ENCODE results near the gene MUCL3.
"Not testable (repeated sequence)": the region's sequence is repeated elsewhere in the genome, so short reads cannot be mapped to it uniquely, and the experiment has no call there.

The MUCL3 gene

GRCh38 chr6:30940361-30940986 is at the start of gene MUCL3:
Gene MUCL3, plus strand, starts transcription at chr6:30940973. Its CDS starts 27 bp downstream, at chr6:30941000.
- no peak for DNase-seq (ENCODE audit: low read depth, low spot score)

GRCh38 chr6:30891450-30891723 is 49.4 kb upstream of the MUCL3 start:
- DNase-seq (ENCODE audit: low read depth, low spot score): no peak

- no peak for DNase-seq (ENCODE audit: low read depth, low spot score)
Observed at GRCh38 chr6:30891816-30892538, 48.8 kb upstream of the MUCL3 start.

GRCh38 chr6:30893001-30893591 is 47.7 kb upstream of the MUCL3 start:
- DNase-seq (ENCODE audit: low read depth, low spot score): no peak

GRCh38 chr6:30893666-30894065 is 47.1 kb upstream of the MUCL3 start:
- no peak for DNase-seq (ENCODE audit: low read depth, low spot score)

- DNase-seq (ENCODE audit: low read depth, low spot score): no peak
Observed at GRCh38 chr6:30894381-30894780, 46.4 kb upstream of the MUCL3 start.

GRCh38 chr6:30894935-30895334 is 45.8 kb upstream of the MUCL3 start:
- DNase-seq (ENCODE audit: low read depth, low spot score): no peak

GRCh38 chr6:30895343-30895742 is 45.4 kb upstream of the MUCL3 start:
- no peak for DNase-seq (ENCODE audit: low read depth, low spot score)

GRCh38 chr6:30896541-30896940 is 44.2 kb upstream of the MUCL3 start:
- DNase-seq (ENCODE audit: low read depth, low spot score): no peak

- DNase-seq (ENCODE audit: low read depth, low spot score): no peak
Observed at GRCh38 chr6:30897882-30898281, 42.9 kb upstream of the MUCL3 start.

- no peak for DNase-seq (ENCODE audit: low read depth, low spot score)
Observed at GRCh38 chr6:30898750-30899360, 41.9 kb upstream of the MUCL3 start.

- no peak for DNase-seq (ENCODE audit: low read depth, low spot score)
Observed at GRCh38 chr6:30900863-30901417, 39.8 kb upstream of the MUCL3 start.

GRCh38 chr6:30901436-30901835 is 39.3 kb upstream of the MUCL3 start:
- no peak for DNase-seq (ENCODE audit: low read depth, low spot score)

GRCh38 chr6:30902196-30902595 is 38.6 kb upstream of the MUCL3 start:
- DNase-seq (ENCODE audit: low read depth, low spot score): not testable (repeated sequence)

- DNase-seq (ENCODE audit: low read depth, low spot score): no peak
Observed at GRCh38 chr6:30902709-30903108, 38.1 kb upstream of the MUCL3 start.

- no peak for DNase-seq (ENCODE audit: low read depth, low spot score)
Observed at GRCh38 chr6:30903236-30903635, 37.5 kb upstream of the MUCL3 start.

- not testable (repeated sequence) for DNase-seq (ENCODE audit: low read depth, low spot score)
Observed at GRCh38 chr6:30907290-30907757, 33.4 kb upstream of the MUCL3 start.

- peak; percentile 92 for DNase-seq (ENCODE audit: low read depth, low spot score)
Observed at GRCh38 chr6:30907758-30908591, 32.8 kb upstream of the MUCL3 start, which contains the start of gene GTF2H4. Gene GTF2H4, plus strand, starts transcription at chr6:30908207.

GRCh38 chr6:30908700-30909099 is 32.1 kb upstream of the MUCL3 start:
- no peak for DNase-seq (ENCODE audit: low read depth, low spot score)

- not testable (repeated sequence) for DNase-seq (ENCODE audit: low read depth, low spot score)
Observed at GRCh38 chr6:30910473-30910872, 30.3 kb upstream of the MUCL3 start.

Measured in activated CD4-positive, CD25-positive, alpha-beta regulatory T cell treated with anti-CD3 and anti-CD28 coated beads, Interleukin-2, amount 50 U/mL, for 16 hours (primary cell).